Hematopoietic multipotent progenitor cell treated with erythropoietin and hydrocortisone succinate and interleukin-3 and kit ligand, for 4 days (in vitro differentiated cells): ENCODE measurements around the gene SLC12A7.

Experiments
- DNase-seq: peaks from one replicate; pipeline ENCODE4 v3.0.0-alpha.2; 2015

The SLC12A7 gene

DNA sequence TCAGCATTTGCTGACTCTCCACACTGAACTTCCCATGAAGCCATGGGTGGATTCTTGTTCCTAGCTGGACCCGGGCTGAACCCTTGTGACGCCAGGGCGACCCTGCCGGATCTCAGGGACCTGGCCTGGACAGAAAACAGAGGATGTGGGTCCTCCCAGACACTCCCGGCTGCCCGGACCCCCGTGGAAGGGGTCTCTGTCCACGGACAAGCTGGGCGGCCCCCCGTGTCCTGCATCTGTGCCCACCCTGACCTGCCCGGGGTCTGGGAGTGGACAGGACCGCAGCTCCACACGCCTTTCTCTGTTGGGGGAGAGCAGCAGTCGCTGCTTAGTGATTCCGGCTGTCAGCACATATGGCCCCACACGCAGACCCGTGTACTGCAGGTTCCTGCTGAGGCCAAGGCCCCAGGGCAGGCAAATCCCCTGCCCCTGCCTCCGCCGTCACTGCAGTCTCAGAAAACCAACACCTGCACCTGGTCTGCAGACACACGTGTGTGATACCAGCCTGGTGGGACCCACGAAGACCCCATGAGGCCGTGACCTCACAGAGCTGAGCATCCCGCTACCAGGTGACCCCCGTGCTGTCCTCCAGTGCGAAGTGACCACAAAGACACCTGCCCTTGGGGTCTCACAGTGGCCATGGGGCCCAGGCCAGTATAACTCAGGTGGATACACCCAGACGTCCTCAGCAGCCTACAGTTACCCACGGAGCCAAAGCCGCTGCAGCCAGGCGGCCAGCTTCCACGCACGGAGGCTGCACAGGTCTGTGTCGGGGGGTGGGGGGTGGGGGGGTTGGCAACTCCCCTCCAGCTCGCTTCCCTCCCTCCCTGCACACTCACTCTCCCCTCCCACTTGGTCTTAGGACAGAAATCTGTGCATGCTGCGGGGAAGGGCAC lies 52.6 kb downstream of the SLC12A7 start:
- no peak for DNase-seq

DNA sequence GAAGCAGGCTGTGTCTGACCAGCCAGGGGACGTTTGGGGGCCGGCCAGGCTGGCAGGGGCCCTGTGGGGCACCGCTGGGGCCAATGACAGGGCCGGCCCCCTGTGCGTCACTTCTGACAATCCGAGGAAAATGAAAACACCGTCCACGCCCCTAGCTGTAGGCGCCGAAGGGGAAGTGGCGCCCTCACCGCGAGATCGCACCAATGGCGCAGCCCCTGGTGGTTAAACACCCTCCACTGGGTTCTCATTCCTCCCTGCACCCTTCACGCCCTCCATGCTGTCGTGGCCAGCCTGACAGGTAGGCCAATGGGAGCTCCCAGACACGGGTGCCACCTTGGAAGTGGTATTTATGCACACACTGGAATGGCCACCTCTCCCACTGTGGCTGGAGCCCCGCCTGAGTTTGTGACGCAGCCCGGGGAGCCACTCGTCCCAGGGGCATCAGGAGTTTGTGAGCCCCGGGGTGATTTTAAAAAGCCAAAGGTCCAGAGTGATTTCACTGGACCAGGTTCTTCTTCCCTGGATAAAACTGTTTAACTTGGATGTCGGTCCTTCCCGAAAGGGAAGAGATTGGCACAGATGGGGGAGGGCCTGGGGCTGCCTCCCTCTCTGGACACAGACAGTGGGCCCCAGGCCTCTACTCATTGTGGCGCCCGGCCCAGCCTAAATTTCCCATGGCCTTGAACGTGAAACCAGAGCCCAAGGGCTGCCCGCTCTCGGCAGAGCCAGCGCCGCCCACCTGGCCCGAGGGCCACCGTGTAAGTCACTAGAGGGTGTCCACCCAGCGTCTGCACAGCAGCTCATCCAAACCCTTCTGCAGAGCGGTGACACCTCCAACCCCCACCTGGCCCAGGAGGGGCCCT lies 53.5 kb downstream of the SLC12A7 start:
- no peak for DNase-seq

DNA sequence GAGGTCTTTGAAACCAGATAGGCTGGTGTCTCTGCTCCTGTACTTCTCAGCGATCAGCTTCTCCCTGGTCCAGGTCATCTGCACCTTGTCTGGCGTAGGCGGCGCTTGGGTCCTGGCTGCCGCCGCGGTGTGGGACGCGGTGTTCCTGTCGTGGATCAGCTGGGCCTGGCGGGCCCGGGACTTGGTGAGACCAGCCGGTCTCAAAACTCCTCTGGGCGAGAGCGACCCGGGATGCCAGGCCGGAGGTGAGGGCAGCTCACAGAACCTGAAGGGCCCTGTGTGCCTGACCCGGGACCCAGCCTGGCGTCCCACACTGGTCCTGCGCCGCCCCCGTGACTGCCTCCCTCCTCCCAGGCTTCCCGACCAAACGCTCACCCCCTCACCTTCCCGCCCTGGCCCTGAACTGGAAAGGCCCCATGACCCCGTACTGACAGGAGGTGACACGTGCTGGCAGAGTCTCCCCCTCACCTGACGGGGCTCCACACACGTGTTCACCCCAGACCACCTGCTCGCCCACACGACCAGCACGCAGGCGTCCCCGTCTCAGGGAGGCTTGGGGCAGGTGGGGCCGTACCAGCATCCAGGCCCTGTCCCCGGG lies 54.3 kb downstream of the SLC12A7 start:
- DNase-seq: no peak

DNA sequence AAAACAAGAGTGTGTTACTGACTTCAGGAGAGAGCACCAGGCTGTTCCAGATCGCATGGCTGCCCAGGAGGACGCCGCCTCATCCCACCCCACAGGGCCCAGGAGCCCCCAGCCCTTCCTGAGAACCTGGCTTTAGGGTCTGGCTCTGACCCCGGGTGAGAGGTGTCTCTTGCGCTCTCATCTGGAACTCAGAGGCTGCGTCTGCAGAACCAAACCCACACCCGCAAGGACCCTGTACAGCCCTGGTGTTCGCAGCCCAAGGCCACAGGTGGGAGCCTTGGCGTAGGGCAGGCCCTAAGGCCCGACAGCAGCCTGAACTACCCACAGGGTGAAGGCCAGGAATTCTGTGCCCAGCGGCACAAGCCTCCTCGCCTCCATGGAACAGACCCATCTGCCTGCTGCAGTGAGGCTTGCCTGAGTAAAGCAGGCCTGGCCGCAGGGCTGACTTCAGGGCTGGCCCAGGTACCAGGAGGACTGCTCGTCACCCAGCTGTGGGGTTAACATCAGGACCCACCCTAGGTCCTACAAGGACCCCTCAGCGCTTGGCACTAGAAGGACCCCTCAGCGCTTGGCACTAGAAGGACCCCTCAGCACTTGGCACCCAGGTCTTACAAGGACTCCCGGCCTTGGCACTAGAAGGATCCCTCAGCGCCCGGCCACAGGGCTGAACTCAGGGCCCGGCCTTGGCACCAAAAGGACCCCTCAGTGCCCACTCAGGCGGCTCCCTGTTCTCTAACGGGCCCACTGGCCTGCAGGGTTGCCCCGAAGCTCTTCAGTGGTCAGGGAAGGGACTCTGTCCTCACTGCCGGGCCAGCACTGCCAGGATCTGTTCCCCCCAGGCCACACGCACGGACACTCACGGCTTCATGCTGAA lies 55.0 kb downstream of the SLC12A7 start:
- DNase-seq: no peak

DNA sequence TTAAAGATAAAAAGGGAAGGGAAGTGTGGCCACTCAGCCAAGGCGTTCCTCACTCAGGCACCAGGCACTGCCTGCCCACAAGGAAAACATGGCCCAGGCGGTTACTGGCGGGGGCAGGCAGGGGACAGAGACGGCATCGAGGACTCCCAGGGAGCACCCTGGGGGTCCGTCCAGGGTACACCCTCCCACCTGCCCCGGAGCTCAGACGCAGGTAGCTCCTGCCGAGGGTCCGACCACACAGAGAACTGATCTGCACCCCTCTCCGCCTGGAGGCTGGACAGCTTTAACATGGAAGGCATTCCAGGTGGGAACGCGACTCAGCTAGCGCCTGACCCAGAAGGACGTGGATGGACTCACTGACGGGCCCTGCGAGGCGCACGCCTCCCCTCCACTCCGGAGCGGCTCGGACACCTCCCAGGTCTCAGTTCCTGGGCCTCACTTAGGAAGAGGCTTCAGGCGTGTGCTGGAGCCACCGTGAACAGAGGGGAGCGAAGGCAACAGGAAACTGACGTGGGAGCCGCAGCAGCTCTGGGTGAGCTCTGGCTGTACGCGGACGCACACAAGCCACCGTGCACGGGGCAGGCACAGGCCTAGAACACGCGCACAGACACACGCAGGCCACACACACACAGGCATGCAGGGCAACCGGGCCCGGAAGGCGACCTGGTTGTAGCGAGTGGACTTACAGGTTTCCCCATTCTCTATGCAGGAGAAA lies 55.8 kb downstream of the SLC12A7 start:
- no peak for DNase-seq

DNA sequence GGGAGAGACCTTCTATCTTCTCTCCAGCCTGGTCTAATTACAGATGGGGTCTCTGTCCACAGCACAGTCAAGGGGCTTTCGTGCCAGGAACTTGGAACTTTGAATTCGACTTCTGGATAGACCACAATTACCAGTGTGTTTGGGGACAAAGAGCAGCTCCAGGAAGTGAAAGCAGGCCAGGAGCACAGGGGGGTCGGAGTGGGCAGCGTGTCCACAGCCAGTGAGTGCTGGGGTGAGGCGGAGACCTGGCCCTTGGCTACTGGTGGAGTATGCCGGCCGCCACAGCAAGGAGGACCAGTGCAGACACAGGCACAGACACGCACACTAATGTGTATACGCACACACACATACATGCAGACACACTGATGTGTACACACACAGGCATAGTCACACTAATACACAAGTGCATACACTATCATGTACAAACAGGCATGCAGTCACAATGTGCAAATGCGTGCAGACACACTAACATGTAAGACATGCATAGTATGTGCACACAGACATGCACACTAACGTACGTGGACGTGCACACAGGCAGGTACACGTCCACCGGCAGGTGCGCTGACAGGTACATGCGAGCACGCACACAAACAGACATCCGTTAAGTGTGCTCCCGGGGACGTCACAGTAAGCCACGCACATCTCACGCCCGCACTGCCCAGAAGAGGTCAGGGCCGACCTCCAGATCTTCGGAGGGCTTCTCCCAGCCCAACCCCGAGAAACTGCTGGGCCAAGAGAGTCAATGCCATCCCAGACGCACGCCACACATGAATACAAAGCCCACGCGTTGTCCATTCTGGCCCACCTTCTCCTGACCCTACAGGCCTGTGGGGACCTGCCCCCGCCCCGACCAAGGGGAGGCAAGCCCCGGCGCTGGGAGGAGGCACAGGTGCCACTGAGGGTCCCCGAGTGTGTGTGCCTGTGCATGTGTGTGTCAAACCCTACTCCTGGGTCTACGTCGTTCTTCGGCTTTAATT lies 56.8 kb downstream of the SLC12A7 start:
- DNase-seq: no peak

DNA sequence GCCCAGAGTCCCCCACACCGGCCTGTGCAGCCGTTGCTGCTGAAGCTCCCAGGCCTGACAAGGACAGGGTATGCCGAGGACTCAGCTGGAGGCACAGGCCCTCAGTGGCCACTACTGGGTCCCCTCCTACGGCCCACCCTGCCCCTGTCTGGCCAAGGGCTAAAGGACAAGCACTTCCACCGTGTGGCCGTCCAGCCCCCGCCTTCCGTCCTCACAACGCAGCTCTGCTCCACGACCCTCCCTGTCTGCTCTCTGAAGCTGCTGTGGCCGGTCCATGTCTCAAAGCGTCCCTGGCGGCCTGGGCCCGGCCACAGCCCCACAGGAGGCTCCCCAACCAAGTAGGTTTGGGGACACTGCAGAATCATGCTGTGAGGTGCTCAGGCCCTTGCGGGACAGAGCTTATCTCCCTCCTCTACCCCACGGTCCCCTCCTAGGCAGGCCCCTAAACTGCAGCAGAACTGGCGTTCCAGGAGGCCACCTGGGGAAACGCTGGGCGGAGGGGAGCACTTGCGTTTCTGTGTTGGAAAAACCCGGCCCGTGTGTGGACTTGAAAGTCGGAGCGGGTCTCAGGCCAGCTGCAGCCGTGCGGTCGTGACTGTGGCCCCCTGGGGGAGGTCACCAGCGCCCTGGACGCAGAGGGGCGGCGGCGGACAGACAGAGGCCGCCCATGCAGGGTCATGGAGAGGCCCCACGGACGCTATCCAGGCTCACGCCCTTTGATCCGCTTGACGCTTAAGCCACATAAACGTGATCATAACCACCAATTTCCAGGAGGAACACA lies 57.7 kb downstream of the SLC12A7 start:
- no peak for DNase-seq

DNA sequence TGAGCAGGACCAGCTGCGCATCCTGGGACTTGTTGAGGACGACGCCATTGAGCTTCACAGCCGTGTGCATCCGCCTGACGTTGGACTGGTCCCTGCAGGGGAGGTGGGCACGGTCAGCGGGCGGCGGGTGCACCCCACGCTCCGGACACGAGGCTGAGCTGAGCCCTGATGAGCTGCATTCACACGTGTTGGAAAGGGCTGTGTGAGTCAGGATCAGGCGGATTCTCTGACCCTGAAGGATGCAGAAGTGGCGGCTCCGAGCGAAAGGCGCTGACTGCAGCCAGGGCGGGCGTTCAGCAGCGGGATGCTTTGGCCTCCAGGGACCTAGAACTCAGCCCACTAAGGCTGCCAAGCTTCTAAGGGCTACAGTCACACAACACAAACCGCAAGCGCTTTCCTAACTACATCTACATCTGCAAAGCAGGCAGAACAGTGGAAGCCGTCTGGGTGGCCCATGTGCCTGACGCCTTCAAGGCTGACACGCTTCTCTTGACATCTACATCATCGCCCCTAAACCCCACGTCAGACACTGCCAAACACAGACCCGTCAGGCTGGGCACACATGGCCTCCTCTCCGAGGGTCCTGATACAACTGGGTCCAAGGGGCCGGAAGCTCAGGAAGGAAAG lies 58.4 kb downstream of the SLC12A7 start:
- no peak for DNase-seq

DNA sequence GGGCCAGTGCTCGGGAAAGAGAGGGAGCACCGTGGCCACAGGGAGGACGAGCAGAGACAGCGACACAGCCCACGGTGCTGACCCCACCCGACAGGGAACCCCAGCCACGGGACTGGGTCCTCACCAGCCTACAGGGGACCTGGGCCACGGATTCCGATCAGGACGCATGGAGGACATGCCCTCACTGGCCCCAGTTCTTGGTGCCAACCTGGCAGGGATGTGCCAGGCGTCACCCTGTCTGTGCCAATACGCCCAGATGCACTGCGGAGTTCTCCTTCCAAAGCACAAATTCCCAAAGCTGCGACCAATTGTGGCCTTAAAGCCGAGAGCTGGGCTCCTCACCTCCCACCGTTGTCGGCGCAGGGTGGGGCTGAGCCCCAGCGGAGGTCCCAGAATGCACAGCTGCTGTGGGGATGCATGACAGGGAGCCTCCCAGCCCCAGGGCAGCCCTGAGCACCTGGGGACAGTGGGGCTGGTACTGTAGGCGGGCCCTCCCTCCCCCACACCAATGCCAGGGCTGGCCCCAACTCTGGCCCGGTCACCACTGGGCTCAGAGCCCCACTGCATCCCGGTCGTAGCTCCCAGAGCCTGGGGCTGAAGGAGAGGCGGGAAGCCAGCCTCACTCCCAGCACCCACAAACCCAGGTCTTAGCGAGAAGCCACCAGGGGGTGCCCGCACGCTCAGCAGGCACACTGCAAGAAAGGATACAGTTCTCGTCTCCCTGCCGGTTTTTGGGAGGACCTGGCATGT lies 59.0 kb downstream of the SLC12A7 start:
- peak; percentile 38 for DNase-seq

DNA sequence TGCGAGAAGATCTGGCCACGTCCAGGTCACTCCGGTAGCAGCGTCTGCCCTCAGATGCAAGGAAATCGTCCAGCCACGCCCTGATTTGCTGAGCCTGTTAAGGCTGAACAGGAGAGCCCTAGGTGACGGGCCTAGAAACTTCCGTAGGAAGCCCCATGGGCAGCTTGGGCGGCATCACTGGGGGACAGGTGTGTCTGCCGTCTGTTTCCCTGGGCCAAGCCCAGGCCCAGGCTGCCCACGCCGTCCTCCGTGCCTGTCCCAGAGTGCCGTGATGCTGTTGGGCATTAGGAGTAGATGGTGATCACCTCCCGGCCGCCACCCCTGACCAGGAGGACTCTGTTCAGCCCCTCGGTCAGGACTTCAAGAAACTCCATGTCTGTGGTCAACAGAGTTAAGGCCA lies 59.8 kb downstream of the SLC12A7 start:
- no peak for DNase-seq

DNA sequence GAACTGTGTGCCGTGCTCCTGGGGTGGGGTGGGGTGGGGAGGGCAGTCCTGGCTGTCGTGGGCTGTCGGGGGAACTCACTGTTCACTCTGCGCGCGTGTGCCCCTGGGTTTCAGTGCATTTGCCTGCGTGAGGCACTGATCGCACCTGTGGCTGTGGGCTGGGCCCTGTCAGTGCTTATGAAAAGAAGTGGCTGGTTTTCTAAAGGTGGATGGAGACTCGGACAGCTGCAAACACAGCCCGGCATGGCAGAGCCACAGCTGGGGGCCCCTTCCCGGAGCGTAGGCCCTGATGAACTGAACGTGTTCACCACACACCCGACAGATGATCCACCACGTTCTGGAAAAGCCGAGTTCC lies 60.5 kb downstream of the SLC12A7 start:
- no peak for DNase-seq

DNA sequence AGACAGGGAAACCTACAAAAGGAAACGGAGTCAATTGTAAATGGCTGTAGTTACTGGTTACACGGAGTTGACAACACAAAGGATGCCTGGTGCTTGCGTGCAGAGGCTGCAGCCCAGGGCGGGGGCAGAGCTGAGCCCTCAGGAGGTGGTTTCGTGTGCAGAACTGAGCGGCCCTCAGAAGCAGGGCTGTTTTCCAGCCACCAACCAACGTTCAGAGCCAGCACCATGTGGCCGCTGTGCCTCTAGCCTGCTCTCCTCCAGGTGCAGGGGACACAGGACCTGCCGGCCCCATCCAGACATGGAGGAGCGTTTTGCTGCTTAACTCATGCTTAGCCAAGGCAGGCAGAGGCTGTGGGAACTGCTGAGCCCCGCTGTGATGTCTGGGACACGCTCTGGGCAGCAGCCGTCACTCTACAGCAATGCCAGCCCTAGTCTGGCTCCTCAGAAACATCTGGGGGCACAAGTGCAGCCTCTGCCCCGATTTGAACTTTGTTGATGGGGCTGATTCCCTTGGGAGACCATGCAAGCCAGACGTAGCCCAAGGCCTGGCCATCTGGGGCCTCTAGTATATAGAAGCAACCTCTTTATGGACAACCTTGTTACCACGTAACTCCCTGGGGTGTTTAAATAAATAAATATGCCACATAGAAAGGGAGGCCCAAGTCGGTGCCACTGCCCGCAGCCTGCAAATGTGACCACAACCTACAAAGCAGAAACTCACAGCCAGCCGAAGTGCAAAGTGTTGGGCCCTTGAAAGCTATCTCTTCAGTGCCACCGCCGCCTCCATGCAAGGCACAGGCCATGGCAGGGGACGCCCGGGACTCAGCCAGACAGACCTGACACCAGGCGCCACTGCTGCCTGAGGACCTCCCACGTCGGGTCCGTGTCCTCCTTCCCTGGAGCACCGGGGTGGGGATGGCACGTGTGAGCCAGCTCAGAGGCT lies 61.2 kb downstream of the SLC12A7 start:
- DNase-seq: no peak

DNA sequence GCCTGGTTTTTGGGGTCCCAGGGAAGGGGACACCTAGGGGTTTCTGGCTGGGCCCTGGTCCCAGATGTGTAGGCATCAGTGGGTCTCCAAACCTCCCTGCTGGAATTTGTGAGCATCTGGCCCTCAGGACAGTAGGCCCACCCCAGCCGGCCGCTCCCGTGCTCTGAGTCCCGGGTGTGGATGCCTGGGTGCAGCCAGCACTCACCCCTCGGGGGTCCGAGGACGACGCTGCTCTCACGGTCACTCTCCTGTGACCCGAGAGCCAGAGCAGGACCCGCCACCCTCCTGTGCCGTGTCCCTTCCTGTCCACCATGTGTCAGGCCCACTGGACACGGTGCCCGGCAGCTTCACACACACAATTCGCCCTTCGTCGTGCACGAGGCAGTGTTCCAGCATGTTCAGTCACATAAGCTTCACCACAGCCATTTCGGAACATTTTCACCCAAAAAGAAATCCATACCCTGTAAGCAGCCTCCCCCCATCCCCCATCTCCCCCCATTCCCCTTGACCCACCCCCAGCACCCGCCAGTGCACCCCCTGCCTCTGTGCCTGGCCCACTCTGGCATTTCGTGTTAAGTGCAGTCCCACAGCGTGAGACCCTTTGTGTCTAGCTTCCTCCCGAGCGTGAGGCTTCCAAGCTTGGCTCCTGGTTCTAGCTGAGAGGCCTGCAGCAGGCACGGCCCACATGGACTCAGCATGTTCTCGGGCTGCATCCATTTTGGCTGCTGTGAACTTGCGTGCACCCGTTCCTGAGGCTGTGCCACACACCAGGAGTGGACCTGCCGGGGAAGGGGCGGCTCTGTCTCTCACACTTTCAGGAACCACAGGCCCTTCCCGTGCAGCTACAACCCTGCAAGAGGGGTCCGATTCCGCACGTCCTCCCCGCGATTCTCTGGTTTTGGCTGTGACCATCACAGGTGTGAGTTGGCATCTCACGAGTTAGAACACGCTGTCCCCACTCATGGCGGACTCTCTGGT lies 62.7 kb downstream of the SLC12A7 start:
- DNase-seq: no peak

DNA sequence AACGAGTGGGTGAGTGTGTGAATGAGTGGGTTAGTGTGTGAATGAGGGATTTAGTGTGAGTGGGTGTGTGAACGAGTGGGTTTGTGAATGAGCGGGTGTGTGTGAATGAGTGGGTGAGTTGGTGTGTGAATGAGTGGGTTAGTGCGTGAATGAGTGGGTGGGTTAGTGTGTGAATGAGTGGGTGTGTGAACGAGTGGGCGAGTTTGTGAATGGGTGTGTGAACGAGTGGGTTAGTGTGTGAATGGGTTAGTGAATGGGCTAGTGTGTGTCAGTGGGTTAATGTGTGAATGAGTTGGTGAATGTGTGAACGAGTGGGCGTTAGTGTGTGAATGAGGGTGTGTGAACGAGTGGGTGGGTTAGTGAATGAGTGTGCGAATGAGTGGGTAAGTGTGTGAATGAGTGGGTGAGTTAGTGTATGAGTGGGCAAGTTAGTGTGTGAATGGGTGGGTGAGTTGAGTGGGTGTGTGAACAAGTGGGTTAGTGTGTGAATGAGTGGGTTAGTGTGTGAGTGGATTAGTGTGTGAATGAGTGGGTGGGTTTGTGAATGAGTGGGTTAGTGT lies 63.6 kb downstream of the SLC12A7 start:
- no peak for DNase-seq

DNA sequence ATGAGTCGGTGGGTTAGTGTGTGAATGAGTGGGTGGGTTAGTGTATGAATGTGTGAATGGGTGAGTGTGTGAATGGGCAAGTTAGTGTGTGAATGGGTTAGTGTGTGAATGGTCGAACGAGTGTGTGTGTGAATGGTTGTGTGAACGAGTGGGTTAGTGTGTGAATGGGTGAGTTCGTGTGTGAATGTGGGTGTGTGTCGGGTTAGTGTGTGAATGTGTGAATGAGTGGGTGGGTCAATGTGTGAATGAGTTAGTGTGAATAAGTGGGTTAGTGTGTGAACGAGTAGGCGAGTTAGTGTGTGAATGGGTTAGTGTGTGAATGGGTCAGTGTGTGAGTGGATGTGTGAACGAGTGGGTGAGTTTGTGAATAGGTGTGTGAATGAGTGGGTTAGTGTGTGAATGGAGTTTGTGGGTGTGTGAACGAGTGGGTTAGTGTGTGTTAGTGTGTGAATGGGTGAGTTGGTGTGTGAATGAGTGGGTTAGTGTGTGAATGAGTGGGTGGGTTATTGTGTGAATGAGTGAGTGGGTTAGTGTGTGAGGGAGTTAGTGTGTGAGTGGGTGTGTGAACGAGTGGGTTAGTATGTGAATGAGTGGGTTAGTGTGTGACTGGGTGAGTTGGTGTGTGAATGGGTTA lies 64.4 kb downstream of the SLC12A7 start:
- no peak for DNase-seq
